Superior temporal gyrus (tissue), 1 donor: ENCODE data around the gene SERP2.

Source experiments
- DNase-seq: peaks from one replicate; pipeline ENCODE4 v3.0.0-alpha.2; 2016; ENCODE audit errors: extremely low spot score

The SERP2 gene

DNA sequence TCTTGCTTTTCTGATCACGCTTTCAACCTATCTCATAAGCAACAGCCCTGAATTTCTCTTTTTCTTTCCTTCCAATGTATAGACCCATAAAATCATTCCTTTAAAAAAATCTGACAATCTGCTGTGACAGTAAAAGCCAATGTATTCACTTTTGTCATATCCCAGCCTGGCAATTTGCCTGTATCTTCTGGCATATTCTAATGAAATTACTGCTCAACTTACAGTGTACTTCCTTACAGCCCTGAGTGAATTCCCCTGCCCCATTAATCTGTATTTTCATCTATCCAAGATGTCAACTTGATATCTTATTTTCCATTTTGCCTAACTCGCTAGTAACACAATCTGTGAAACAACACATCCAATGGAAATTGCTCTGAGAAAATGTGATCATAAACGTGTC is 18.0 kb upstream of the SERP2 start:
- no peak for DNase-seq

DNA sequence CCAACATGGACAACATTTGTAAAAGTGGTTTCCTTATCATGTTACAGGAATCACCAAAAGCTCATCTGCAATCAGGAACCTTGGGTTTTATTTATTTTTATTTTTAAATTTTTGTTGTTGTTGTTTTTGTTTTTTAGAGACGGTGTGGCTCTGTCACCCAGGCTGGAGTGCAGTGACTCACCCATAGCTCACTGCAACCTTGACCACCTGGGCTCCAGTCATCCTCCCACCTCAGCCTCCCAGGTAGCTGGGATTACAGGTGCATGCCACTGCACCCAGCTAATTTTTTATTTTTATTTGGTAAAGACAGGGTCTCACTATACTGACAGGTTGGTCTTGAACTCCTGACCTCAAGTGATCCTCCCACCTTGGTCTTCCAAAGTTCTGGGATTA is 13.6 kb upstream of the SERP2 start:
- no peak for DNase-seq

- DNase-seq, result no peak
Measured at GRCh38 chr13:44362394-44363040, 11.1 kb upstream of the SERP2 start.

DNA sequence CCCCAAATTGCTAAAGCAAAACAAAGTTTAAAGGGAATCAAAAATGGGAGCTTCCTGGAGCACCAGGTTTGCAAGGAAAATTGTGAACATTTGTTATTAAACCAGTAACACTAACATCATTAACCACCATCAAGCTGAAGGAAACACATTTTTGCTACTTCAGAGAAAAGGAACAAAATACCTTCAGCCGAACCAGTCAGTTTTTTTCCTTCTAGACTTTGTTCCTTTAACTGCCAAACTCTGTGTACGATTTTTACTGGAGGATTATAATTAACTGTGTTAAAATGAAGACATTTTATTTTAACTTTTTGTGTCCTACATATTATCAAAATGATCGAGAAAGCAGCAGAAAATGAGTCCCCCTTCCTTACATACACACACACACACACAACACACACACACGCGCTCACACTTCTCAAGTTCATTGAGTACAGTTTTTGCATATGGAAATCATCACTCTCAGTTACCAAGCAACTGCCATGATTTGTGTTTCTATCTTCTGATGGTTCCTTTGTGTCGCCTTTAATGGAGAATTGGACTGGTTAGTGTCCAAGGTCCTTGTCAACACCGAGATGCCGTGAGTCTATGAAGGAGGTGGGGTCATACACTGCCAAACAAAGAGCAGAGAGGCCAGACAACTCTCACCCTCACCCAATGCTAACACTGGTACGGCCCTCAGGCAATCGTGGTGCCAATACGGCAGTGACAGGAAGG is 9.8 kb upstream of the SERP2 start:
- no peak for DNase-seq

- DNase-seq, result no peak
Measured at GRCh38 chr13:44364345-44365000, 9.2 kb upstream of the SERP2 start.

DNA sequence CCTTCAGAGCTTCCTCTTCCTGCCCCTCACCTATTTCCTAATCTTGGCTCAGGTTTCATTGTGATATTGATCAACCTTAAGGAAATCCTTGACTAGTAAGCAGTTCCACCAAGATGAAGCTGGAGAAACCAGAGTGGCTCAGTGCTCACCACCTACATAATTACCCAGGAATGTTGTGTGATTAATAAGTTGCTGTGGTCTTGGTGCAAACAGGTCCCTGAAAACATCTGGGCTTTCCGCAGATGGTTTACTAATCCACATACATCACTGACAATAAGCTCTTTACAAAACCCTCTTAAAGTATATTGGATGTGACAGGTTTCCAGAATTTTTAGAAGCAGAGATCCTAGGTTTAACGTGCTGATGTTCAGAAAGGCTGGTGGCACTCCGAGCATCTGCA is 8.6 kb upstream of the SERP2 start:
- no peak for DNase-seq

GRCh38 chr13:44365899-44366298 is 7.7 kb upstream of the SERP2 start:
- DNase-seq, result no peak

DNA sequence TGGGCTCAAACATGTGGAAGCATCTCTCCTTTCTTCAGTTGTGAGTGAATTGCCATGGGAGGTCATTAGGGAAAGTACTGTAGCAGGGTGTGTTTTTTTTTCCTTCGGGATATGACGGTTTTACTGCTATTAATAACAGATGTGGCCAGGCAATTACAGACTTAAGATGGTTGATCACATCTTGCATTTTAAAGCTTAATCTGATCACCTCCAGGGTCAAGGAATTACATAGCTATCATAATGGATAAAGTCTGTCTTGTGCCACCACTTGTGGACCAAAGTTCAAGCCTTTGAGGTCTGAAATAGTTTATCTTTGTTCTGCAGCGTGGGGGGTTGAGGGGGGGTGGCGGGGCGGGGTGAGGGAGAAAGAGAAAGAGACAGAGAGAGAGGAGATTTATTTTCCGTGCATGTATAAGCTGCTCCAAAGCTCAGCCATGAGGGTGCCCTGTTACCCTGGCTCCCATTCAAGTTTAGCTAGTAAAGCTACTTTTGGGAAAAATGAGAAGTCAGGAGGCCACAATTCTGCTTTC is 5.5 kb upstream of the SERP2 start:
- no peak for DNase-seq

DNA sequence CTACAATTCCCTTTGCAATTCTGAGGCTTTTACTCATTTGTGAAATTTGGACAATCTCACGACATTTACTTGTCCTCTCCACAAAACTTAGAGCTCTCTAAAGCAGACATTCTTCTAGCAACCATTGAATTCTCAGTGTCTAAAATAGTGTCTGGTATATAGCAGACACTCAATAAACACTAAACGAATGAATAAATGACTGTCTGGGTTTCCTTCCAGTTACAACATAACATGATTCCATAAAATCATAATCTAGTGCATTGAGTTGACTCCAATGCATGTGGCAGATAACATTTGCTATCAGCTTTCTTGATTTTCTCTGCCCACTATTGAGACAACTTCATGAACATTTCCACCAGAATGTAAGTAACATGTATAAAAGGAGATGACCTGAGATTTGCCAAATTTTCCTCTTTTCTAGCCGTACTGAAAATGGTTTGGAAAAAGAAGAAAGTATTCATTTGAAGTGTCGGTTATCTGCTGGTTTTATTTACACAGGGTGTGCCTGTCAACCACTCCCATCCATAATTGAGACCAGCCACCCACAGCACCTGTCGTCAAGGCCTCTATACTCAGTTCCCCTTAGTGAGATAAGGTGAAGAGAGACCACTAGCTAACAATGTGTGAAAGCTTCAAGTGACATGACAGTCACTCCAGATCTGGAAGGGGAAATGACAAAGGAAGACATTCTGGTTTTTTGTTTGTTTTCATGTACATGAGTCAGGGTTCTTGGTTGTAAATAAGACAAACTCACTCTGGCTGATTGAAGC is 4.8 kb upstream of the SERP2 start:
- no peak for DNase-seq

DNA sequence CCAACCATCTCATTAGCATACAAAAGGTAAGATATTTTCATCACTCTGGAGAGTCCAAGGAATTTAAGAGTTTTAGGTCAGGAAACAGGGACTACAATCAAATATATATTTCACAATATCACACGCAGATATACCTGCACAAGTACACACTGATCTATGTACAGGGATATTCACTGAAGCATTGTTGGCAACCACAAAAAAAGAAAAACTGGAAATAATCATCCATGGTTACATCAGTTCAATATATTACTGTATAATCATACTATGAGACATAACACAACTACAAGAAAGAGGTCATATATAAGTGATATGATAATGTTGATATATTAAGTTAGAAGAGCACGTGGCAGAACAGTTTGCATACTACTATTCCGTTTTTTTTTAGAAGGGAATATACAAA is 2.2 kb upstream of the SERP2 start:
- no peak for DNase-seq

GRCh38 chr13:44373247-44373600 is 400 bp upstream of the SERP2 start:
- DNase-seq, result no peak

DNA sequence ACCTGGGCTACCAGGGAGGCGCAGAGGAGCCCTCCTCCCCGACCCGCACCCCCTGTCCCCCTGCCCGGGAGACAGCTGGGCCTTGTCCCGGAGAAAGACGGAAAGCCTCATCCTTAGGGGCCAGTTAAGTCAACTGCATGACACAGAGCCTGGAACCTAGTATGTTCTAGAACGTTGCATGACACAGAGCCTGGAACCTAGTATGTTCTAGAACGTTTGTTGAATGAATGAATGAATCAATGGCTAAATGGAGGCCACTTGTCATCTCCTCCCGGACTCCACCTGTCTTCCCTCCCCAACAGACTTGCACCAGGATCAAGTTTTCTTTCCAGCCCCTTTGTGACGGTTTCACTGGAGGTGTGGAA is 706 bp downstream of the SERP2 start:
- no peak for DNase-seq

DNA sequence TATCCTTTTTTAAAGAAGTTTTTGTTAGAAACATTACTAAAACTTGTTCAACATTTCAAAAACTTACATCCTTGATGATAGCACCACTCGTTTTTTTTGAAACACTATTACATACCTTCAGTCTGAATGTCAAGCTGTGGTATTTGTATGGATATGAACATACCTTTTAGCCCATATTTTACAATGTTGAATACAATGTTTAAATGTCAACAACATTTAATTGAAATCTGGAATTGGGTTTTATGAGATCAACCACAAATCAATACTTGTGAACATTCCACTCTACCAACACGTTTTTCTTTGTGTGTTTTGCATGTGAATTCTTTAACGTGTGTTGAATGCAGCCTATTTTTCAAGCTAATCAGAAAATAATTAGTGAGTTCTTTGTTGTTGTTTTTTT is 4.7 kb downstream of the SERP2 start:
- no peak for DNase-seq

- no peak for DNase-seq
Measured at GRCh38 chr13:44379885-44380284, 6.3 kb downstream of the SERP2 start.

GRCh38 chr13:44380404-44381165 is 7.0 kb downstream of the SERP2 start:
- no peak for DNase-seq

DNA sequence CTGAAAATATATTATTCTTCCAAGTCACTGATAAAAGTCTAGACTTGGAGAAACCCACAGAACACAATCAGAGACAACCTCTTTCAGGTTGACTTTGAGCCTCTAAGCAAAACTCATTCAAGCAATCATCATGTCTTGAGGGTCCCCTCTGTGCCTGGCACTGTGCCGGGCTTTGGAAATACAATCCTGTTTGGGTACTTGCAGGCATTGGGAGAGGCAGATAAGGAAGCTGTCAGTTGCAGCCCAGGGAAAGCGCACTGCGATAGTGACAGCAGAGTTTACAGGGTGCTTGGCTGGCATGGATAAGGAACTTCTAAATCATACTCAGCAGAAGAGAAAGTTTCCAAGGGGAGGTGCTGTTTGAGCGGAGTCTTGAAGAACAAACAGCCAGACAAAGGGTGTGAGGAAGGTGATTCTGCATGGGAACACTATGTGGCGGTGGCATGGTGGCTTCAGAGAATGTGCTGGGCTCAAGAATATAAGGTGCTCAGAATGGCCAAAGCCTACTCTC is 9.1 kb downstream of the SERP2 start:
- DNase-seq, result no peak

DNA sequence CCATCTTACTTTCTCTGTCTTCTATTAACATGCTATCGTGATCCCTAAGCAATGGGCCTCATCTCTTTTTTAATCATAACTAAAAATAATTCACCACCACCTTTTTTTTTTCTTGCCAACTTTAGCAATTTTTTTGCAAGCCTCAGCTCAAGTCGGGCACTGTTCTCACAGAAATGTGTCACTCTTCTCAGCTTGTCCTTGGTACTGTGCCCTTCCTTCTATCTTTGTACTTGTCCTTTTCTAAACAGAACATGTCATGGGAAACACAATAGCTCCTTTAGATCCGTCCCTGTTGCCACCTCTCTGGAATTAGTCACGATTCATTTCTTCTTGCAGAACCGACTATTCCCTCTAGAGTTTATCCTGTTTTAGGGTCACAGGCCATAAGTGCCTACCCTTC is 10.3 kb downstream of the SERP2 start:
- DNase-seq, result peak; percentile 78

- DNase-seq, result no peak
Measured at GRCh38 chr13:44384778-44385177, 11.2 kb downstream of the SERP2 start.

DNA sequence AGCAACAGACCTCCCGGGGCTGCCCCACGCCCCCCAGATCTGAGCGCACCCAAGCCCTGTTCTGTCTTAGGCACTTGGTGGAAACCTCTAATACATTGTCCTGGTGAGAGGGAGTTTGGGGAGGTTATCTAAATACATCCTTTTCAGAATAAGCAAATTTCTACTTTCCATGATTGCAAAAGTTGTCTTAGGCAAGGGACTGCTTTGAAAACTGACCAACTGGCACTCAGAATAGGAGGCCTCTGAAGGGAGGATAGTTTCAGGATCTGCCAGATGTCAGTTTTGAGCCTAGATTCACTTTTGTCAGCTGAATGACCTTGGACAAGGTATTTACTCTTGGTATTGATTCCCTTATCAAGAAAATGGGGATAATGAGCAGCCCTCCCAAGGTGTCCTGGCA is 11.8 kb downstream of the SERP2 start:
- no peak for DNase-seq

DNA sequence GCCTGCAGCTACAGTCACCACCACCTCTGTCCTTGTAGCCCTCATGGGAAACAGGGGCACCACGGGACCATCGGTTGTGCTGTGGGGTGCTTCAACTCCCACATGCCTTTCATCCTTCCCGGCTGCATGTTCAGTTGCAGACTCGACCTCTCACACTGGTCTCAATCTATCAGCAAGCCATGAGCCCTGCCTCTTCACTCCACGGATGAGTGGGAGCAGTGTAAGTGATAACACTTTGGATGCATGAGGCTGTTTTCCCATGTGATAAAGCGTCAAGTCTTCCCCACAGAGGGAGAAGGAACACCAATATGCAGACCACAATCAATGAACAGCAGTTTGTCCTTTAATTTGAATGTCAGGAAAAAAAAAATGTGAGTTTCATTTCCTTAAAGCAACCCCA is 12.2 kb downstream of the SERP2 start:
- no peak for DNase-seq

DNA sequence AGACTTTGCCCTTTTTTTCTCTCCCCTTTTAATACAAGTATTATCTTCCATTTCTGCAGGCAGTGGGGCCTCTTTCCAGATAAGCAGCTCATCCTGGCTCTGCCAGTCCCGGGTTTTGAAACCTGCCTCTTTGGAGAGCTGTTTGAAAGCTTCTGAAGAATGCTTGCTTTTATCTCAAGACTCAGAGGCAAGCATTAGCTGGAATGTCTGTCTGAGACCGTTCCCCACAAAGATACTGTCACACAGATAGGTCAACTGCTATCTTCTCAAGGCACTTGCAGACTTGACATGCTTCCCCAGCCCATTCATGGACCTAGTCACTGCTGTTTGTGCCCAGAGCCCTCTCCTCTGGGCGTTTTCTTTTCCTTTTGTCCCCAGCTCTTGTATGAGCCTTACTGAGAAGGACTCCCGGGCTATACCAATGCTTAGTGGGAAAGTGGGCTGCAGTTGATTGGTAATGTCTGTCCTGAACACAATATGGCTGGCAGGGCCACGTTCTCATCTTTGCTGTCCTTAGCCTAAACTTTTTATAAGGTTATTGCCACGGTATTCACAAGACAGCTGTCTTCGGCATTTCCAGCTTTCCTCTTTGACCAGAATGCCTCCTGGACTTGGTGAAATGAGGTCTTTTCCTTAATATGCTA is 13.4 kb downstream of the SERP2 start:
- no peak for DNase-seq
